ENCODE results near the gene EYA2.
"Not testable (repeated sequence)": the region's sequence is repeated elsewhere in the genome, so short reads cannot be mapped to it uniquely, and the experiment has no call there.

The EYA2 gene

DNA sequence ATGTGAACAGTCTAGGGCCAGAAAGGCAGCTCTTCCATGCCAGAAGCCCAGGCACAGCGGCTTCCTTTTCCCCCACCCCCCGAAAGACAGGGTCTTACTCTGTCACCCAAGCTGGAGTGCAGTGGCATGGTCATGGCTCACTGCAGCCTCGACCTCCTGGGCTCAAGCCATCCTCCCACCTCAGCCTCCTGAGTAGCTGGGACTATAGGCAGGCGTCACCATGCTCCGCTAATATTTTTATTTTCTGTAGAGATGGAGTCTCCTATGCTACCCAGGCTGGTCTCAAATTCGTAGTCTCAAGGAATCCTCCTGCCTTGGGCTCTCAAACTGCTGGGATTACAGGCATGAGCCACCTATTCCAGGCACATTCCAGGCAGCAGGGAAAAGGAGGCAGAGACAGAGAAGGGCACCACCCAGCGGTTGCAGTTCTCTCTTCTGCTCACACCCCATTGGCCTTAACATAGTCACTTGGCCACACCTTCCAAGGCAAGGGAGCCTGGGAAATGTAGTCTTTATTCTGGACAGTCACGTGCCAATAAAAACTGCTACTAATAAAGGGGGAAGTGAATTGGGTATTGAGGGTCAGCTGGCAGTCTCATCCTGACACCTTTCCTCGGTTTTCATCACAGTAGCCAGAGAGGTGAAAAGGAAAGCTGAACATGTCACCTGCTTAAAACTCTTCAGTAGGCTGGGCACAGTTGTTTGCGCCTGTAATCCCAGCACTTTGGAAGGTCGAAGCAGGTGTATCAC is 255.9 kb downstream of the EYA2 start:
- peak; percentile 93 for DNase-seq

DNA sequence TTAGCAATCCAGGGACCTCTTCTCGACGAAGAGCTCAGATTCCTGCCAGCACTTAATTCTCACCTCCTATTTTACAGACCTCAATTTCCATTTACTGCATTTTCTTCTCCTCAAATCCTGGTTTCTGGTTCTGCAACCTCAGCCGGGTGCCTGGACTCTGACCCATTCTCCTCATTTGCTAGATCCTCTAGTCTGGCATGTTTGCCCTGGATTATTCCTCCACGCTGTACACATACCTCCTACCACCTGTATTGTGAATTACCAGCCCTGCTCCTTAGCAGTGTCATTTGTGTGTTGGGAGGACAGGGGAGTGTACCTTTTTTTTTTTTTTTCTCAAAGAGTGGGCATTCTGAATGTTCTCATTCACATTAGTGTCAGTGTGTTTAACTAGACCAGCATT is 257.4 kb downstream of the EYA2 start:
- no peak for DNase-seq

DNA sequence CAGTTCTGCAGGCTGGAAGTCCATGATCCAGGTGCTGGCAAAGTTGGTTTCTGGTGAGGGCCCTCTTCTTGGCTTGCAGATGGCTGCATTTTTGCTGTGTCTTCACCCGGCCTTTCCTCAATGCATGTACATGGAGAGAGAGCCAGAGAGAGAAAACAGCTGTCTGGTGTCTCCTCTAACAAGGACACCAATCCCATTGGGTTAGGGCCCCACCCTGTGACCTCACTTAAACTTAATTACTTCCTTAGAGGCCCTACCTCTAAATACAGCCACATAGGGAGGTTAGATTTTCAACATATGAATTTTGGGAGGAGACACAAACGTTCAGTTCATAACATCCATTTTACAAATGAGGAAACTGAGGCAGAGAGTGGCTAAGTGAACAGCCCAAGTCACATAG is 259.4 kb downstream of the EYA2 start:
- DNase-seq: no peak

DNA sequence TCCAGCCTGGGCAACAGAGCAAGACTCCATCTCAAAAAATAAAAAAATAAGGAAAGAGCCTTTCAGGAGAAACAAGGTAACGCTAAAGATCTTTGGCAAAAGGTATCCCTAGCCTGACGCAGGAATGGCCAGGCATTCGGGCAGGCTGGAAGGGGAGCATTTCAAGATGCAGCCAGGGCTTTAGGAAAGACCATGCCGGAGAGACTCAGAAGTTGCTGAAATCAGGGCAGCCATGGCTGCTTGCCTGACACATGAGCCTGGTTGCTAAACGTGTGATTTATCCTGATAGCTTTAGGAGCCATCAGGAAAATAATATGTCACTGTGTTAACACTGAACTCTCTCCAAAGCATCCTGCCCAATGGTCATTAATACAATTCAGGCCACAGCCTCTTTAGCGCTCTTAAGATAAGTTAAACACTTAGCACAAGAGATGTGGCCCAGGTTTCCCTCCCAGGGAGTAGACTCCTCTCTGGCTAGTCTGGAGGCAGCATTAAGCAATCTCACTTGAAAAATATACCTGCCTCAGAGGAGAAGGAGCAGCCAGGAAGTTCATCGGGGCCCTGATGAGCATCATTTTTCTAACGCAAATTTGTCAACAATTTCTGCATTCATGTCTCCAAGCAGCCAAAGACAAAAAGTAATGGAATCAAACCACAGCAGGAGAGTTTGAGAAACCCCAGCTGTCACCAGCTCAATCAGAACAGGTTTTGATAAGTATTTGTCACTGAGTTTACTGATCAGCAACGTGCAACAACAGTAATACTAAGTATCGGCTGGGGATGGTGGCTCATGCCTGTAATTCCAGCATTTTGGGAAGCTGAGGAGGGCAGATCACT is 261.9 kb downstream of the EYA2 start:
- no peak for DNase-seq

DNA sequence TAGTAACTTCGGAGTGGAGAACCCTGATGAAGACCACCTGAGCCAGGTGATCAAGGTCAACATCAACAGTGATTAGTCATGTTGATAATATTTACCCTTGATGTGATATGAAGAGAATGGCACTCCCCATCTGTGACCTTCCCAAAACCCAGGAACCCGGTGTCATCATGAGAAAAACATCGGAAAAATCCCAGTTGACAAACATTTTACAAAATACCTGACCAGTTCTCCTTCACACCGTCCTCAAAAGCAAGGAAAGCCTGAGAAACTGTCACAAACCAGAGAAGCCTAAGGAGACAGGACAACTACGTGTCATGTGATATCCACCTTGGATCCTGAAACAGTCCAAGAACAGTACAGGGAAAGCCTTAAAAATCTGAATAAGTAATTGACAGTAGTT is 264.5 kb downstream of the EYA2 start:
- no peak for DNase-seq

DNA sequence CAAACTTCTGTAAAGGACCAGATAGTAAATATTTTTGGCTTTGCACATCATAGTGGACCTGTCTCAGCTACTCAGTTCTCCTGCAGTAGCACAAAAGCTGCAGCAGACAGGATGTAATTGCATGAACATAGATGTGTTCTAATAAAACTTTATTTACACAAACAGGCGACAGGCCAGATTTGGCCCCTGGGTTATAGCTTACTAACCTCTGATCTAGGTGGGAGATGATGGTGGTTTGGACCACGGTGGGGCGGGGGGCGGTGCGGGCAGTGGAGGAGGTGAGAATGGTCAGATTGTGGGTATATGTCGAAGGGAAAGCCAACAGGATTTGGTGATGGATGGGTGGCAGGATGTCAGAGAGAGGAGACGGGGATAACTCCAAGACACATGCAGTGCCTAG is 265.6 kb downstream of the EYA2 start:
- DNase-seq: no peak

DNA sequence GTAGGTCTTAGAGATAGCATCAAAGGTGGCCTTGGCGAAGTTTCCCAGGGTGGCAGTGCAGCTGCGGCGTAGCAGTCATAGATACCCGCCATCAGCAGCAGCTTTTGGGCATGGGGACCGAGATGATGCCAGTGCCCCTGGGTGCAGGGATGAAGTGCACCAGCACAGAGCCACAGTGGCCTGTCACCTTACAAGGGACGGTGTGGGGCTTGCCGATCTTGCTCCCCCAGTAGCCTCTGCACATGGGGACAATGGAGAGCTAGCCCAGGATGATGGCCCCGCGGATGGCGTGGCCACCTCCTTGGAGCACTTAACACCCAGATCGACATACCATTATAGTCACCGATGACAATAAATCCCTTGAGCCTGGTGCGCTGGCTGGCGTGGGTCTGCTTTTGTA is 266.3 kb downstream of the EYA2 start:
- DNase-seq: no peak

DNA sequence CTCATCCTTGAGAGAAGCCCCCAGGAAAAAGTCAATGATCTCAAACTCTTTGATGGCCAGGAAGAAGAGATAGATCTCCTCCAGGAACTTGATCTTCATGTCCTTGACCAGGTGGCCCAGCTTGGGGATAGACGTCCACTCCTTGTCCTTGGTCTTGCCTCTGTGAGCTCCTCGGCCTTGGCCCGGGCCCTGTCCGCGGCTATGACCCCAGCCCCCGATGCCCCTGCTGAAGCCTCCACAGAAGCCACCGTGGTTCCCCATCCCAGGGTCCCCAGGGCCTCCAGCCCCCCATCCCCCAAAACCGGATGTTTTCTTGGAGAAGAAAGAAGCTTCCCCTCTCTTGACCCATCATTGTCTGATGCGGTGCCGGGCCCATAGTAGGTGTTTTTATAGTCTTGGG is 266.8 kb downstream of the EYA2 start:
- DNase-seq: no peak

DNA sequence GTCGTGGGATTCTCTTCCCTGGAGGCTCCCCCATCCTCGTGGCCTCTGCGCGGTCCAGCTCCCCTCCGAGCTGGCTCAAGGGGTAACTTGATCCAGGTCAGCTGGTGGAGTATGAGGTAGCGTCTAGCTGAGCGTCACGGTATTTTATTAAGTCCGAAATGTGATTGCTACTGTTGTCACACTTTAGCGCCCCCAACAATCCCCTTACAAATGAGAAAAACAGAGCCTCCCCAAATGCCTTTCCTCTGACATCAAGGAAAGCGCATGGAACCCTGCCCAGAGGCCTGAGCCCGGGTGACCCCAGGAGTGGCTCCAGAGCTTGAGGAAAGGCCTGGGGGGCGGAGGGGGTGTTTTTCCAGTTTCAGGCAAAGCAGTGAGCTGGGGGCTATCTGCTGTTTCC is 269.5 kb downstream of the EYA2 start:
- no peak for DNase-seq

DNA sequence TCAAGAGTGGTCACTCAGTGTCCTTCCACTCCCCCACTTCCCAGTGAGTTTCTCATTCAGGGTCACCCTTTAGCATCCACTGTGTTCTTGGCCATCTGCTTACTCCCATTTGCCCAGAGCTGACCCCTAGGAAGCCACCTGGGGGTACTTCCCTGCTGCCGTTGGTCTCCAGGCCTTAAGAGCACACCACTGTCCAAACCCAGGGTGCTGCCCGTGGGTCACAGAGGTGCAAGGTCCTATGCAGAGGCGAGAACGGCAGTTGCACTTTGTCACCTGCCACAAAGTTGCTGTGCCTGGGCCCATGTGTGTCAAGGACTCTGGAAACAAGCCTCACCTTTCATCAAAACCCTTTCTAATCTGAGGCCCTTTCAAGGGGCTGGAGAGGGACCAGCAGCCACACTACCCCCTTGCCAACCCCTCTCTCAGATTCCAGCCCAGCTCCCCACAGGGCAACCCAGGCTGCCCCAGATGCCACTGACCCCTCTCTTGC is 270.8 kb downstream of the EYA2 start:
- no peak for DNase-seq

DNA sequence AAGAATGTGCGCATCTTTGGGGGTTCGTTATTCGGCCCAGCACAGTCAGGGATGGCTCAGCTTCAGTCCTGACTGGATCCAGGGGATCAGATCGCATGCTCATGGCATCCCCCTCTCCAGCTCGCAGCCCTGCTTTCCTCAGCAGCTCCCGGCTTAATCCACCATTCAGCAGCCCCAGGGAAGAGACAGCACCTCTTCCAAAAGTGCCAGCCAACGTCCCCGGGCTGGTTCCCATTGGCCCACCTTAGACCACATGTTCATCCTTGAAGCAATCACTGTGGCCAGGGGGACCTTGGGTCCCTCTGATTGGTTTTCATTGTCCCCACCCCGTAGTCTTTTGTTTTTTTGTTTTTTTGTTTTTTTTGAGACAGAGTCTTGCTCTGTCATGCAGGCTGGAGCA is 273.2 kb downstream of the EYA2 start:
- DNase-seq: no peak

DNA sequence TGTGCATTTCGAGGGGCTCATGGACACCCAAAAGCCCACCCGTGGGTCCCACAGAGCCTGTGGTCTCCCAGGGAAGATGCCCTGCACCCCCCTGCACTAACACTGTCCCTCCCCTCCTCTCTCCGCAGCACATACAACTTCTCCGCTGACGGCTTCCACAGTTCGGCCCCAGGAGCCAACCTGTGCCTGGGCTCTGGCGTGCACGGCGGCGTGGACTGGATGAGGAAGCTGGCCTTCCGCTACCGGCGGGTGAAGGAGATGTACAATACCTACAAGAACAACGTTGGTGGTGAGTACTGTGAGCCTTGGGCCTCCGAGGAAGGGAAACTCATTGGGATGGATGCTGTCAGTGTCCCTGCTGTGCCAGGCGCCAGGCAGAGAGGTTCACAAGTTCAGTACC is 277.9 kb downstream of the EYA2 start:
- DNase-seq: no peak

DNA sequence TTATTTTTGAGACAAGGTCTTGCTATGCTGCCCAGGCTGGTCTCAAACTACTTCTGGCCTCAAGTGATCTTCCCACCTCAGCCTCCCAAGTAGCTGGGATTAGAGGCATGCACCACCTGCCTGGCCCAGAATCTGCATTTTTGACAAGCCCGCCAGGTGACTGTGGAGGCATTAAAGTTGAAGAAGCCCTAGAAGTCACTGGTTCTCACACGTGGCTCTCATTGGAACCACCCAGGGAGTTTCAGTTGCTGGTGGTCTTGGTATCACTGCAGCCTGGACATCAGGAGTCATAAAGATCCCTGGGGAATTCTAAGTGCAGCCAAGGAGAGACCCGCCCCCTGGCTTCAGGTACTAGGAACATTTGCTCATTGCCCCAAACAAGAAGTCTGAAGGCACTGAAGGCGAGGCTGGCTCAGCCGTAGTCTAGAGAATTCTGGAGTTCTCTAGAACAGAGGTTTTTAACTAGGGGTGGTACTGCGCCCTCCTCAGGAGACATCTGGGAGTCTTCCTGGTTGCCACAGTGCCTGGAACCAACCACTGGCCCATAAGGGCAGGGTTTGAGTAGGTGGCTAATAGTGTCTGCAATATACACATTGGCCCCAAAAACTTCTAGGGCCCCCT is 279.1 kb downstream of the EYA2 start:
- no peak for DNase-seq

DNA sequence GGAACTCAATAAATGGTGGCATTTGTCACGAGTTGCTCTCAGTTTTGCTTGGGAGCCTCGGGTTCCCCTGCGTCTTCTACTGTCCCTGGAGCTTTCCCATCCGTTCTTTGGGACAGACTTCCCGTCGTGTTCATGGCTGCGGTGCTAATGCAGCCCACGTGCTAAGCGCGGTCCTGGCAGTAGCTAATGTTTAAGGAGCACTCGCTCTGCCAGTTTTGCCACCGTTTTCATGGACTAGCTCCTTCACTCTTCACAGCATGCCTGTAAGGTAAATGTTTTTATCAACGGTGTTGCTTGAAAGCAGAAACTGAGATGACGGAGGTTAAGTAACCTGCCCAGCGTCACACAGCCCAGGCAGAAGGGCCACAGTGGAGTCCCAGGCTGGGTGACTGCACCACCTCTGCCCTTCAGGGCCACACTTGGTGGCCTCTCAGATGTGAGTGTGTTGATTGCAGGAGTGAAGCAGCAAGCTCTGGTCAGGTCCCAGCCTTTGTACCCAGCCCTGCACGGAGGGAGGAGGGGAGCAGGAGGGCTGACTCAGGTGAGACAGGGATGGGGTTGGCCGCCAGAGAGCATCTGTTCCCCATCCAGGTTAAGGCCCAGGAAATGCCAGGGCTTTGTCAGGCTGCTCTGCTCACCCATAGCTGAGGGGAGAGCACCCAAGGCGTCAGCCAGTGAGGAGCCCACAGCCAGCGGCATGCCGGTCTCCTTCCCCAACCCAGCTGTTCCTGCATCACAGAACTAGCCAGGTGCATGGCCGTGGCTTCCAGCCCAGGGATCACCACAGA is 280.0 kb downstream of the EYA2 start:
- DNase-seq: no peak

DNA sequence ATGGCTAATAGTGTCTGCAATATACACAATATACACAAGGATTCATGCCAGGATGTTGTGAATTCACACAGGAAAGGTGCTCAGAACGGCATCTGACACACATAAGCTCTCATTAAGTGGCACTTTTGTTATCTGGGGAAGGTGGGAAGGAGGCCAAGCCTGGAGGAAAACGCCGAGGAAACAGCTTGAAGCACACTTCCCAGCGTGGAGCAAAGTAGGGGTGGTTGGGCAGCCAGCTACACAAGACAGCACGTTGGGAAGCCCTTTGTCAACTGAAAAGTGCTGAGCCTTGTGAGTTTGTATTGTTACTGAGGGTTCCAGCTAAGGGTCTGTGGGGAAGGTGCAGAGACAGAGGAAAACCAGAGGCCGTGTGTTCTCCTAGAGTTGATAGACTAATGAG is 280.9 kb downstream of the EYA2 start:
- no peak for DNase-seq

DNA sequence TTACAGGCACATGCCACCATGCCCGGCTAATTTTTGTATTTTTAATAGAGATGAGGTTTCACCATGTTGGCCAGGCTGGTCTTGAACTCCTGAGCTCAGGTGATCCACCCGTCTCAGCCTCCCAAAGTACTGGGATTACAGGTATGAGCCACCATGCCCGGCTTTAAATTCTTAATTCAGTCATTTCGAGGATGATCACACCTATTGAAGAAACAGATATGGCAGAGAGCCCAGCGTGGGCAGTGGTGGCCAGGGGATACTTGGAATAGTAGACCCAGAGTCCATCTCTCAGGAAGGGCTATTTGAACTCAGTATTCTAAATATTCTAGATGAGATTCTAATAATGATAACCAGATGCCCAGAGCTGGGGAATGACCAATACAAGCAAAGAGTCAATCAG is 281.6 kb downstream of the EYA2 start:
- not testable (repeated sequence) for DNase-seq

DNA sequence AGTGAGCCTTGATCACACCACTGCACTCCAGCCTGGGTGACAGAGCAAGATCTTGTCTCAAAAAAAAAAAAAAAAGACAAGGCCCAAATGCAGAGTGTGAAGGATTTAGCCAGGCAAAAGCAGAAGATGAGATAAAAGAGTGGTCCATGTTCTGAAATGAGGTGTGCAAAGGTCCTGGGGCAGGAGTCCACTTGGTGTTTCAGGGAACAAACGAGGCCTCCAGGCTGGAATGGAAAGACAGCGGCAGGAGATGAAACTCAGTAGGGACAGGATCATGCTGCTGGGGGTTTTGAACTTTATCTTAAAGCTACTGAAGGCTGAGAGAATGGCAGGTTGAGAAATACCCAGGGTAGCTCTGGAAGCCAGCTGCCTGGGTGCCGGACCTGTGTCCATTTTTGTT is 283.6 kb downstream of the EYA2 start:
- DNase-seq: no peak

DNA sequence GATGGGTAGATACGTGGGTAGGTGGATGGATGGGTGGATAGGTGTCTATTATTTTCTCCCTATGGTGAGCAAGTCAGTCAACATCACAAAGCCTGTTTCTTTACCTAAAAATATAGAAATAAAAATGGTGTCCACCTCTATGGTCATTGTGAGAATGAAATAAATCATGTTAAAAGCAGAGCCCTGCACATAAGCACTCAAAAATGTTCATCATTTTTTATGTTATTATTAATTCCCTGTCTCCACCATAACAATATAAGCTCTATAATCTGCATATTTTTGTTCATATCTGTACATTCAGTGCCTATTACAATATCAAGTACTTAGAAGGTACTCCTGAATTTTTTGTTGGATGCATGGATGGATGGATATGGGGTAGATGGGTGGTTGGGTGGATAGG is 284.2 kb downstream of the EYA2 start:
- no peak for DNase-seq

DNA sequence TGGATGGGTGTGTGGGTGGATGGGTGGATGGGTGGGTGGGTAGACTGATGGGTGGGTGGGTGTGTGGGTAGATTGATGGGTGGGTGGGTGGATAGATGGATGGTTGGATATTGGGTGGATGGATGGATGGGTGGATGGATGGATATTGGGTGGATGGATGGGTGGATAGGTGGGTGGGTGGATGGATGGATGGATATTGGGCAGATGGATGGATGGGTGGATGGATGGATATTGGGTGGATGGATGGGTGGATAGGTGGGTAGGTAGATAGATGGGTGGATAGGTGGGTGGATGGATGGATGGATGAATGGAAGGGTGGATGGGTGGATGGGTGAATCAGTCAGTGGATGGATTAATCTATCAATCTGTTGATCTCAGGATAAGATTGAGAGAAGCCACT is 284.6 kb downstream of the EYA2 start:
- DNase-seq: no peak

DNA sequence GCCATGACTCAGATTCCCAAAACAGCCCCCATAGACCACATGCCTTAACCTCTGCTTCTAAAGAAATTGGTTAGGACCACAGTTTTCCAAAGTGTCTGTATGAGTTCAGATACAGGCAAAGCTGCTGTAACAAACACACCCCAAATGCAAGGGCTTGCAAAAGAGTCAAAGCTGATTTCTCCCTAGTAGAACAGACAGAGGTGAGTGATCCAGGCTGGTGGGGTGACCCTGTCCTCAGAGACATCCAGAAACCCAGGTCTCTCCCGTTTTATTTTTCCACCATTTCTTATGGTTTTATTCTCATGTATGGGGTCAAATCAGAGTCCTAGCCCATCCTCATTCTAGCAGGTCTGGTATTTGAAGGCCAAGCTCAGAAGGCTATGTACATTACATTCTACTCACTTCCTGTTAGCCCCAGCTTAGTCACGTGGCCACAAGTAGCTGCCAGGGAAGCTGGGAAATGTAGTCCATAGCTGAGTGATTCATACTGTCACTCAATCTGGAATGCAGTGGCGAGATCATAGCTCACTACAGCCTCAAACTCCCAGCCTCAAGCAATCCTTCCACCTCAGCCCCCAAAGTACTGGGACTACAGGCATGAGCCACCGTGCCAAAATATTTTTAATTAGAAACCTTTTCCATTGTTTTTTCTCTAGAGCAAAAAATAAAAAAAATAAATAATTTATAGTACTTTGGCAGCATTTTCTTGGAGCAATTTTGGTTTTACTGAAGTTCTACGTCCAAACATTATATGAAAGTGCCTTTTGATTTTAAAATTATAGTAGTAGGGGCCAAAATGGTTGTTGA is 286.6 kb downstream of the EYA2 start:
- peak; percentile 45 for DNase-seq

DNA sequence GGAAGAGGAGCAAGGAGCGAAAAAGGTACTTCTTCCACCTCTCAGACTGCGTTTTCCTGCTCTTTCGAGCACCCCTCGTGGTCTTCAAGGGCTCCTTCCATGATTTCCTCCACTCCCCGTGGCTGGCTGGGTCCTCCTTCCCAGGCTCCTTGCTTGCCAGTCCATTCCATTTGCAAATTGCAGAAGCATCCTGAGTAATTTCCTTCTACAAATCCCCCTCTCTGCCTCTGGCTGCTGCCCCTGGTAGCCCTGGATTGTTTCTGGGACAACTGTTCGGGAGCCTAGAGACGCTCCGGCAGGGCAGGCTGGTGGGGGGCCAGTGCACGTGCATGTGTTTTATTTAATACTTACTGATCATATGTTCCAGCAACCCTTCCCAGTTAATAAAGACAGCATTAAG is 288.7 kb downstream of the EYA2 start:
- DNase-seq: no peak

All from eye (tissue), 1 donor.